ENCODE measurements around the gene CDK11A.
A peak's percentile ranks its signal among the peaks of the same experiment; 100 is the strongest.
"Not testable (repeated sequence)": the region's sequence is repeated elsewhere in the genome, so short reads cannot be mapped to it uniquely, and the experiment has no call there.

Gene CDK11A

GRCh38 chr1:1707241-1707640, 16.9 kb downstream of the CDK11A start:
- not testable (repeated sequence) for H3K9me3 ChIP-seq (ENCODE audit: control insufficient read depth, insufficient read depth, low read length); H3K9ac ChIP-seq (ENCODE audit: low read depth, low read length); H3K4me1 ChIP-seq (ENCODE audit: insufficient read depth, low read length); H3K36me3 ChIP-seq (ENCODE audit: insufficient read depth, low read length)

- H3K4me1 ChIP-seq (ENCODE audit: insufficient read depth, low read length); H3K9ac ChIP-seq (ENCODE audit: low read depth, low read length); H3K9me3 ChIP-seq (ENCODE audit: control insufficient read depth, insufficient read depth, low read length); H3K36me3 ChIP-seq (ENCODE audit: insufficient read depth, low read length): not testable (repeated sequence)
These were observed 18.5 kb downstream of the CDK11A start for GRCh38 chr1:1705623-1706022.

- H3K36me3 ChIP-seq (ENCODE audit: insufficient read depth, low read length); H3K4me1 ChIP-seq (ENCODE audit: insufficient read depth, low read length); H3K9ac ChIP-seq (ENCODE audit: low read depth, low read length); H3K9me3 ChIP-seq (ENCODE audit: control insufficient read depth, insufficient read depth, low read length): not testable (repeated sequence)
These were observed 19.7 kb downstream of the CDK11A start for GRCh38 chr1:1704284-1704957.

GRCh38 chr1:1703796-1704195, 20.4 kb downstream of the CDK11A start:
- Histone ChIP-seq H3K9ac (ENCODE audit: low read depth, low read length) (no peak overlapping the region), H3K36me3 (ENCODE audit: insufficient read depth, low read length) (no peaks in the 10 kb centered on the region), H3K4me1 (ENCODE audit: insufficient read depth, low read length) (no peaks in the 10 kb centered on the region), H3K9me3 (ENCODE audit: control insufficient read depth, insufficient read depth, low read length) (no peaks in the 10 kb centered on the region)

- not testable (repeated sequence) for H3K9me3 ChIP-seq (ENCODE audit: control insufficient read depth, insufficient read depth, low read length); H3K36me3 ChIP-seq (ENCODE audit: insufficient read depth, low read length); H3K9ac ChIP-seq (ENCODE audit: low read depth, low read length); H3K4me1 ChIP-seq (ENCODE audit: insufficient read depth, low read length)
These were observed 21.7 kb downstream of the CDK11A start for GRCh38 chr1:1702506-1702905.

- H3K9me3 ChIP-seq (ENCODE audit: control insufficient read depth, insufficient read depth, low read length); H3K9ac ChIP-seq (ENCODE audit: low read depth, low read length); H3K36me3 ChIP-seq (ENCODE audit: insufficient read depth, low read length); H3K4me1 ChIP-seq (ENCODE audit: insufficient read depth, low read length): not testable (repeated sequence)
These were observed 23.6 kb downstream of the CDK11A start for GRCh38 chr1:1700557-1700956.

GRCh38 chr1:1700067-1700466, 24.1 kb downstream of the CDK11A start:
- not testable (repeated sequence) for H3K4me1 ChIP-seq (ENCODE audit: insufficient read depth, low read length); H3K9me3 ChIP-seq (ENCODE audit: control insufficient read depth, insufficient read depth, low read length); H3K36me3 ChIP-seq (ENCODE audit: insufficient read depth, low read length); H3K9ac ChIP-seq (ENCODE audit: low read depth, low read length)

- not testable (repeated sequence) for H3K36me3 ChIP-seq (ENCODE audit: insufficient read depth, low read length); H3K4me1 ChIP-seq (ENCODE audit: insufficient read depth, low read length); H3K9me3 ChIP-seq (ENCODE audit: control insufficient read depth, insufficient read depth, low read length); H3K9ac ChIP-seq (ENCODE audit: low read depth, low read length)
These were observed 25.1 kb downstream of the CDK11A start for GRCh38 chr1:1699061-1699460.

- not testable (repeated sequence) for H3K9ac ChIP-seq (ENCODE audit: low read depth, low read length); H3K9me3 ChIP-seq (ENCODE audit: control insufficient read depth, insufficient read depth, low read length); H3K36me3 ChIP-seq (ENCODE audit: insufficient read depth, low read length); H3K4me1 ChIP-seq (ENCODE audit: insufficient read depth, low read length)
These were observed 26.6 kb downstream of the CDK11A start for GRCh38 chr1:1697358-1698183.

GRCh38 chr1:1696431-1697357, 27.5 kb downstream of the CDK11A start:
- H3K9me3 ChIP-seq (ENCODE audit: control insufficient read depth, insufficient read depth, low read length); H3K36me3 ChIP-seq (ENCODE audit: insufficient read depth, low read length); H3K9ac ChIP-seq (ENCODE audit: low read depth, low read length); H3K4me1 ChIP-seq (ENCODE audit: insufficient read depth, low read length): not testable (repeated sequence)

- not testable (repeated sequence) for H3K4me1 ChIP-seq (ENCODE audit: insufficient read depth, low read length); H3K9me3 ChIP-seq (ENCODE audit: control insufficient read depth, insufficient read depth, low read length); H3K36me3 ChIP-seq (ENCODE audit: insufficient read depth, low read length)
- H3K9ac ChIP-seq (ENCODE audit: low read depth, low read length), result peak within 1 kb of the TSS; percentile 51; the same call in 1 of the 2 replicates
These were observed 31.2 kb downstream of the CDK11A start, which contains the start of gene SLC35E2B for GRCh38 chr1:1692714-1693647. SLC35E2B (minus strand) TSS chr1:1692795; CDS start chr1:1676699, 16,096 bp downstream.

- H3K9ac ChIP-seq (ENCODE audit: low read depth, low read length), result peak overlapping the region; percentile 51; the same call in 1 of the 2 replicates
- not testable (repeated sequence) for H3K36me3 ChIP-seq (ENCODE audit: insufficient read depth, low read length); H3K9me3 ChIP-seq (ENCODE audit: control insufficient read depth, insufficient read depth, low read length); H3K4me1 ChIP-seq (ENCODE audit: insufficient read depth, low read length)
These were observed 31.8 kb downstream of the CDK11A start for GRCh38 chr1:1692324-1692713.

- not testable (repeated sequence) for H3K4me1 ChIP-seq (ENCODE audit: insufficient read depth, low read length); H3K36me3 ChIP-seq (ENCODE audit: insufficient read depth, low read length); H3K9me3 ChIP-seq (ENCODE audit: control insufficient read depth, insufficient read depth, low read length); H3K9ac ChIP-seq (ENCODE audit: low read depth, low read length)
These were observed 32.7 kb downstream of the CDK11A start for GRCh38 chr1:1691443-1691842.

GRCh38 chr1:1689526-1689925, 34.6 kb downstream of the CDK11A start:
- H3K9me3 ChIP-seq (ENCODE audit: control insufficient read depth, insufficient read depth, low read length); H3K9ac ChIP-seq (ENCODE audit: low read depth, low read length); H3K36me3 ChIP-seq (ENCODE audit: insufficient read depth, low read length); H3K4me1 ChIP-seq (ENCODE audit: insufficient read depth, low read length): not testable (repeated sequence)

All from ES-I3 (cell line).